Activated CD4-positive, alpha-beta T cell treated with anti-CD3 and anti-CD28 coated beads, Interleukin-2, amount 50 U/mL, for 48 hours (primary cell): ENCODE measurements around the gene LYRM9.
"Not testable (repeated sequence)": the region's sequence is repeated elsewhere in the genome, so short reads cannot be mapped to it uniquely, and the experiment has no call there.

Experiments
- DNase-seq, 2 experiments: peaks; one replicate each; pipeline ENCODE4 v3.0.0-alpha.2; 2020

The LYRM9 gene

DNA sequence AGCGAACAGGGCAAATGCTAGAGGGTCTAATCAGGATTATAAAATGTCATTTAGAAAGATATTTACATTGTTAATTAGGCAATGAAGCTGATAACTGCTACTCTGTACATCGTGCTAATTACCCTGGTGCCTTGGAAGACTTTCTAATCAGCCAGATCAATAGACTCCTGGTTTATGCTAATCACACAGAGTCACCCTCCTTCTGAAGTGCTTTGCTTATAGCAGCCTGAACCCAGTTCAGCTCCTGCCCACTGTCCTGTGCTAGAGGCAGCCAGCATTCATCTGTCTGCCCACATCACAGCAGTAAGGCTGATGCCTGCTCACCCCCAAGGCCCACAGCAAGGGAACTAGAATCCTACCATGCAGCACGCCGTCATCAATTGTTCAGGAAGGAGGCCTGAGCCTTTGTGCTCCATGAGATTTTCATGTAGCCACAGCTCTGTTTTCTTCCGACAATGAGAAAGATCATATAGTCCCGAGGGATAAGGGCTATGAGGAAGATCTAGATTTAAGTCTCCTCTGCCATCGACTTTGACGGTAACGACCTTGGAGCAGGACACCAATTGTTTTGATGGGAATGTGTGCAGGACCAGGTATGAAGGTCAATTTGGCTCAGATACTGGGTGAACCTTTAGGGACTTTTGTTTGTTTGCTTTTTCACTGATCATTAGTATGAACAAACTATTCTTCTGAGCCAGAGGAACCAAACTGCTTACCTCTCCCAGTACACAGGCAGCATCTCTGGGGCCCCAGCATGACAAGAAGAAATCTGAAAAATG lies 12.5 kb upstream of the LYRM9 start:
- DNase-seq = no peak

DNA sequence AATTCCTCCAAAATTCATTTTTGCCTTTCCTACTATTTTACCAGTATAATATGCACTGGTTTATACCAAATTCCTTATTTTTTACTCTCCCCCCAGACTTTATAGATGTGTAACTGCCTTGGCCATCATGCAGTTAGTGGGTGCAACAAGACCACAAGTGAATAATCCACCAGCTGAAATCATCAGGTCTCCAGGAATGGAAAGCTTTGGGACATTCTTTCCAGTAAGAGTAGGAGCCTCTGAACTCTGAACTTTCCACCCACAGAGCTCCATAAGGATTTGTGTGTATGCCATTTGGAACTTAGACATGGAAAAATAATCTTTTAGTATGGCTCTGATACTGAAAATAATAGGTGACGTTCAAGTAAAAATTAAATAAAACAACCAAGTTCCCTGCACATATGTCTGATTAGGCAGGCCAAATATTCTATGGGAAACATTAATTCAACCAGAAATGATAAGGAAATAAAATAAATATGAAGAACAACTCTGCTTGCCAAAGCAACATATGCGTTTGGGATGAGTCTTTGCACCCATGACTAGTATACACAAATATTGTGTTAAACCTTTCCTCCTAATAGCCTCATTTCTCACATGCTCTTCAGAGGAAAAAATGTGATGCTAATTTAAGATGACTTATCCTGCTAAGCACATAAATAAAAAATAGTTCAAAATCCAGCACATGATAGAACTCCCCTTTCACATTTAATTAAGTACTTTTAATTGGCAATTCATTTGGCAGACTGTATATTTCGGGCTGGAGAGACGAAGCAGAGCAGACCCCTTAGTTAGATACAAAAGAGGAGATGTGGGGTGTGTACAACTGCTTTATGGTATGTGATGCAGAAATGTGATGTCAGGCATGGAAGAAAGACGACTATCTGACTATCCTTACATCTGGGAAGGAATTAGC lies 11.6 kb upstream of the LYRM9 start:
- DNase-seq = no peak

DNA sequence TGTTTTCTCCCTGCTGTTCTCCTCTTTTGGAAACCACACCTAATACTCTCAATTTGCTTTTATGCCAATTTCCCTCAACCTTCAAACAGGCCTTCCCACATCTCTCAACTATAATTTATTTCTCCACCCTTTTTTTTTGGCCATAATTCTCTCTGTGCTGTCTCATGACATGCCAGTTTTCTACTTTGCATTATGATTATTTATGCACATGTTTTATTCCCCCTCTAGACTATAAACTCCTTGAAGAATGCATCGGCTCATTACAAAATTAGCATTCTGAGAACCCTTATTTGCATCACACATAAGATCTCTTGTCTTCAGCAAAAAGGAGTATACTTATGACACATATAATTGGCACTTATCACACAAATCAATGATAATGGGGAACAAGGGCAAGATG lies 10.9 kb upstream of the LYRM9 start:
- DNase-seq = no peak

DNA sequence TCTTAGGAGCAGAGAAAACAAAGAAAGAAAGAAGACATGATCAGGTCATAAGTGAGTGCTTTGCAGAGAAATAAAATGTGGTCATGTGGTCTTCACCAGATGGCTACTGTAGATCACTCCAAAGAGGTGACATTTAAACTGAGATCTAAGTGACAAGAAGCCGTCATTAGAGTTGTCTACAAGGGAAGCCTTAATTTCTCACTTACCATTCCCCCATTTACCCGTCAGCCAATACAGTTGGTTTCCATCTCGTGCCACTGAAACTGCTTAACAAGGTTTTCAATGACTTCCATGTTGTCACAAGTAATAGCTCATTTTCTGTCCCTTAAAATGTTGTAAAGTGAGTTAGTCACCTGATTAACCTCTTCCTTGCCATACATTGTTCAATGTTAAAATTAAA lies 6.4 kb upstream of the LYRM9 start:
- DNase-seq = no peak

DNA sequence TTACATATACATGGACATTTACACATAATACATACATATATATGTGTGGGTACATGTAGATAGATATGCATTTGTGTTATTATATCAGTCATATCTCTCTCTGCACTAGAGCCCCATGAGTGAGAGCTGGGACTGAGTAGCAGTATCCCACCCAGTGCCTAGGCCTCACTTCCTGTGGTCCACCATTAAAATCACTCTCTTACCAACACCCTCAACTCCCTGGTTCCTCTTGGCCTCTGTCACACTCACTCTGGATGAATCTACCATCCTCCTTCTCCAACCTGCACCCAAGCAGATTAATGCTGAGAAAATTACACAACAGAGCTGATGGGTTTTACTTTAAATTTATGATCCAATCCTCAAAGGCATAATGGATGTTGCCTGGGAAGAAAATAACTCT lies 4.9 kb upstream of the LYRM9 start:
- DNase-seq = no peak

DNA sequence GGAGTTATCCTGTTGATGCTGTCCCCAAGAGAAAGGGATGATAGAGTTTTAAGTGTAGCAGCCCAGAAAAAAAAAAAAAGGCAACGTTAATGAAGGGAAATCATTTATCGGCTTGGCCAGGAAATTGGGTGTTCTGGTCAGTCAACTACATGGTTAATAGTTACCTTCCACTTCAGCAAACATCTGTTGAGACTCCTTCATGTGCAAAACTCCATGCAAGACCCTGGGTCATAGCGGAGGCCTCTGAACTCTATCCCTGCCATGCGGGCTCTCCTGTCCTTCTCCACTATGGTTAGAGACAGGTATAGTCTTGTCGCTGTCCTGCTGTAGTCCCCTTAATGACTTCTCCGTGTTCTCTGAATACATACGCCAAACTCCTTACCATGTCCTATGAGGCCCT lies 3.5 kb upstream of the LYRM9 start:
- DNase-seq = no peak

DNA sequence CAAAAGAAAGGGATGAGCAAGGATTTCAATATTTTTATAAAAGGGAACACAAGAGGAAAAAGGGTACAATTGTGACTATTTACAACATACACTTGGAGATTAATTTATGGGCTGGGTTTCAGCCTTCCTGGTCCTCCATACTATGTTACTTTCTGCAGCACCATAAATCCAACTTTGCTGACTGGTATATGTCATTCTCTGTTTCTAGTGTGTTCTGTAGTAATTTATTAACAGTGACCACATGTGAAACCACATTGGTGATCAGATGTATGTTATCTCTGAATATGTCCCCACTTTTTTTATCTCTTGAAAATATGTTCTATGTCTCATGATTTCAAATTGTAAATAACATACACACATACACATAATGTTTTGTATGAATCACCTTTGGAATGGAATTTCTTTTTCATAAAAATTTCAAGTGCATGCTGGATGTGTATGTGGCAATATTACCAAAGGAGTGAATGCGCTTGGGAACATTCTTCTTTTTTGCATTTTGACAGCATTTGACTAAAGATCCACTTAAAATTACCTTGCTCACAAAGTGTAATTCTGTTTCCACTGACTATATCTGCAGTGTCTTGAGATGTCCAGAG lies 2.9 kb upstream of the LYRM9 start:
- no peak for DNase-seq

DNA sequence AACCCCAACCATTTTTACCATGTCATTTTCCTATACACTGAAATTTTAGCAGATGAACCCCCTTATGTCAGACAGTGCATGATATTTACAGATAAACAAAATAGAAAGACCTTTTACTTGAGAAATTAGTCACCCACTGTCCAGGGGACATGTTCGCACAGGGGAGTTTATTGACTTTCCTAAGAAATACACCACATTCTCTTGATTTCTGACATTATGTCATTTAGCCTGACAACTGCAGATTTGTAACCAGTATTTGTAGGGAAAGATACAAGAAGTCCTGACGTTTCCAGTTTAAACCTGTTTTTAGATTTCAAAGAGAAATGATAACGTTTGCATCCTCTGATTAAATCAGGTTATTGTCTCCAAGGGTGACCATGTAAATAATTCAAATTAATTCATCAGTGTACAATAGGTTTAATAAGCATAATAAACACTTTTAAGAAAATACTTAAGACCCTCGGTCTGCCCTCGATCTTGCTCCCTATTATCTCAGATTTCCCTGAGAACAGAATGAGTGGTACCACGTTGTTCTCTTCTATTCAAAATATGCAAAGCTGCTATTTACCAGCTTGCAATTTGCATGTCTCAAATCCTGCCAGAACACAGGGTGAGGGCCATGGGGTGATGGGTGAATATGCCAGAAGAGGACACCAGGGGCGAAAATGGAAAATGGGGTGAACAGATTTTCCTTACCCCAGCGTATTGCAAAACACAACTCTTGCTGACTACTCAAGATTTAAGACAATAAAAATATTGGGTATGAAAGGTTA lies 2.1 kb upstream of the LYRM9 start:
- no peak for DNase-seq

DNA sequence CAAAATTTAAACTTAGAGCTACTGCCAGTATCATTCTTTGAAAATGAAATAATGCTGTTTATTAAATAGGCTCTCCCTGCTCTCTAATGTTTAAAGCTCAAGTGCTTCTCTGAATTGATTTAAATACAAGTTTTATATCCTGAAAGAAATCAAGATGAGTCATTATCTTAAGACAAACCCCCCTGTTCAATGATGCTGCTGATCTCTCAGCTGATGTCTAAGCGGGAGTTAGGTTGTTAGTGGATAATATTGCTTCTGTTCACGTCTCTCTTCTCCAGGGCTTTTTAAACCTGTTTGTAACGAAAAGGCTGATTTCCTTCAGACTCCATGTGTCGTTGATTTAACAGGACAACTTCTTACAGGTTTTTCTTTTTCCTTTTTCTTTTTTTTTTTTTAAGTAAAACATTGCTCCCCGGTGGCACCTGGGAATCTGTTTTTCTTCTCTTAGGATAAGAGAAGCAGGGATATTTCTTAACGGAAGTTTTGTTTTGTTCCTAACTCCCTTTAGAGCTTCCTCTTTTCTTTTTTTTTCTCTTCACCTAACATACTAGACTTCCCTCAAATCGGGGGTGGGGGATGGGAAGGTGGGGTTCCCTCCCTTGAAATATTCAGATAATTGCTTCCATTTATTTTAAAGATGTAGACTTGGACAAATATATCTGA lies 807 bp upstream of the LYRM9 start:
- no peak for DNase-seq

DNA sequence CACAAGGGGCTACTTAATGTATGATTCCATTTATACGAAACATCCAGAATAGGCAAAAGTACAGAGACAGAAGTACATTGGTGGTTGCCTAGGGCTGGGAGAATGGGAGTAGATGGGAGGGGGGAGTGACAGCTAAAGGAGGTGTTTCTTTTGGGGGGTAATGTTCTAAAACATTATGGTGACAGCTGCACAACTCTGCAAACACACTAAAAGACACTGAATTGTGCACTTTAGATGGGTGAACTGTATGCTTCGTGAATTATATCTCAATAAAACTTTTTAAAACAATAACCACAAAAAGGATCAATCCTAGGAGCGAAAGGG lies 661 bp downstream of the LYRM9 start:
- DNase-seq = no peak

DNA sequence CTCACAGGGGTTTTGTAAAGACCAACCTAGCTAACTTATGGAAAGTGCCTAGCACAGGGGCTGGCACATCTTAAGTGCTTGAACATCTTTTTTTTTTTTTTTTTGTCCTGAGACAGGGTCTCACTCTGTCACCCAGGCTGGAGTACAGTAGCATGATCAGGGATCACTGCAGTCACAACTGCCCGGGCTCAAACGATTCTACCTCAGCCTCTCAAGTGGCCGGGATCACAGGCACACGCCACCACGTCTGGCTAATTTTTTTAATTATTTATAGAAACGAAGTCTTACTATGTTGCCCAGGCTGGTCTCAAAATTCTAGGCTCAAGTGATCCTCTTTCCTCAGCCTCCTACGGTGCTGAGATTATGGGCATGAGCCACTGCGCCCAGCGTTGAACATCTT lies 1.3 kb downstream of the LYRM9 start:
- no peak for DNase-seq

DNA sequence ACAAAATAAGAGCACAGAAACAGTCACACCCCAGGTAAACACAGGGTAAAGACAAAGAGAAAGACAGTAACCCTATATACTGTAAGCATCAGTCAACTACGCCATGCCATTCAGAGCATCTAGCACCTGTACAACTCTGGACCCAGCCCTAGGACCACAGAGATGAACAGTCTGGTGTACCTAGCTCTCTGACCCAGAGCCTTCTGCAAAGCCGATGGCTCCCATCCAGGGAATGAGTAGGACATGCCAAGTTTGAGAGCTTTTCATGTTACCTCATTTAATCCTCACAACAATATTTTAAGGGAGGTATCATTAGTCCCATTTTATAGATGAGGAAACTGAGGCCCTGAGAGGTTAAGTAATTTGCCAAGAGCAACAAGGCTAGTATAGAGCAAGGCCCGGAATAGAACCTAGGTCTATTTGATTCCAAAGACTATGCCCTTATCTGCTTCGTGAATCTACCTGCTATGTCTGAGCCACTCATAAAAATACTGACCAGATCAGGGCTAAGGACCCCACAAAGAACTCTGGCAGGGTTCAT lies 3.4 kb downstream of the LYRM9 start:
- DNase-seq = no peak

DNA sequence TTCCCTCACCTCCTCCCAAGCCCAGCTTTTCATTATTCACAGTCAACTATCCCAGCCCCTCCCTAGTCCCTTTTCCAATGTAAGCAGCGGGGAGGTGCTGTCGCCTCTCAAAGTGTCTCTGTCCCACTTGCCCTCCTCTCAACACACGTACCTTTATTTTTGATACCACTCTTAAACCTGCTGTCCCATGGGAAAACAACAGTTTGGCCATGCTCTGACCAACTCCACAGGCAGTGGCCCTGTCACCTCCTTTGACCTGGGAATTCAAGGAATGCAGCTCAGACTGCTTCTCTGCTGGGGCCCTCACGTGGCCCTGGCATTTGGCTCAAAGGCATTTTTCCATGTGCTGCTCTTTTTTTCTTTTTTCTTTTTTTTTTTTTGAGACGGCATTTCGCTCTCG lies 4.2 kb downstream of the LYRM9 start:
- no peak for DNase-seq

DNA sequence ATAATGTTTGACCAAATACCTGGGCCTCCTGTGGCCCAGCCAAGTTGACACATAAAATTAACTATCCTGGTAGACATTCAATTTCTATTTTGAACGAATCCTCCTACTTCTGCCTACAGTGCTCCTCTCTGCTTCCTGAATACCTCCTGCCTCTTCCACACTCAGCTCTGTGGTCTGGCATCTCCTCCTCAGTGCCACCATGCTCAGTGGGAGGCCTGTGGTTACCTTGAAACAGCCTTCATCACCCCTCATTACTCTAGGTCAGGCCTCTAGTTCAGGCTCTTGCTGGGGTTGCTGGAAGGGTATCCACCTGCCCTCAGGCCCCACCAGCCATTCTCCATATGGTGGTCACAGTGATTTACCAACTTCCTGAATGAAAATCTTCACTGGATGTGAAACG lies 5.1 kb downstream of the LYRM9 start:
- DNase-seq = no peak

DNA sequence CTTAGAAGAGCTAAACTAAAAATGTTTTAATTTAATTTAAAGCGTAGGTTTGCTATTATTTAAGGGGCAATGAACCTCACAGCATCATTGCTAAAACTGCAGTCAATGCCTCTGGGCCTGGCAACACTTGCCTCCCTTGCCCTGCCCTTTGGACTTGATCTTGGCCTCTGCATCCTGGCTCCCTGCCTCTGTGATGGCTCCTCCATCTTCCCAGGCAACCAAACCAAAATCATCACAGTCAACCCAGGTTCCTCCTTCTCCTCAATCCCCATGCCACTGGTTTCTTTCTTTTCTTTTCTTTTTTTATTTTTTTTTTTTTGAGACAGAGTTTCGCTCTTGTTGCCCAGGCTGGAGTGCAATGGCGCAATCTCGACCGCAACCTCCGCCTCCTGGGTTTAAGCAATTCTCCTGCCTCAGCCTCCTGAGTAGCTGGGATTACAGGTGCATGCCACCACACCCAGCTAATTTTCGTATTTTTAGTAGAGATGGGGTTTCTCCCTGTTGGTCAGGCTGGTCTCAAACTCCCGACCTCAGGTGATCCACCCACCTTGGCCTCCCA lies 6.7 kb downstream of the LYRM9 start:
- not testable (repeated sequence) for DNase-seq

DNA sequence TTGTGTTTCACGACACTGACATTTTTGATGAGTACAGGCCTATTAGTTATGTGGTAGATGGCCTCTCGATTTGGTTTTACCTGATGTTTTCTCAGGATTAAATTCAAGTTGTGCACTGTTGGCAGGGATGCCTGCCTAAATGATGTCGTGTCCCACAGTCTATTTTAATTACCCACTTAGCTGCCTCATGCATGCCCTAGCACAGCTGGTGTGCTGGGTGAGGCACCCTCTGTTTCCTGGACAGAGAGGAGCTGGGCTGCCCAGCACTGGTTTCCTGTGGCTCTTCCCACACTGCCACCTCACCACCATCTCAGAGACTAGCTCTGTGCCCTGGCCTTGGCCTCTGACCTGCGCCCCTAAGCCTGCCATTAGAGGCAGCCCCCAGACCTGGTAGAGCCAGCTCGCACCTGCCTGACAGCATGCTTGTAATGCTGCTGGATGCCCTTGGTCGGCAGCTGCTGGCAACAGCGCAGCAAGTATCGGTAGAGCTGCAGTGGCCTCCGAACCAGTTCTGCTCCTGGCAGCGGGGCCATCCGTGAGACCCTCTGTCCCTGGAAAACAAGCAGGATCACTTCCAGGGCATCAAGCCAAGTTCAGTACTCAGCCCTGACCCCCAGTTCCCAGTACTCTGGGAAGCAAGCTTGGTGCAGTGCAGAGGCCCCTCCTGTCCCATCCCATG lies 10.9 kb downstream of the LYRM9 start:
- no peak for DNase-seq

DNA sequence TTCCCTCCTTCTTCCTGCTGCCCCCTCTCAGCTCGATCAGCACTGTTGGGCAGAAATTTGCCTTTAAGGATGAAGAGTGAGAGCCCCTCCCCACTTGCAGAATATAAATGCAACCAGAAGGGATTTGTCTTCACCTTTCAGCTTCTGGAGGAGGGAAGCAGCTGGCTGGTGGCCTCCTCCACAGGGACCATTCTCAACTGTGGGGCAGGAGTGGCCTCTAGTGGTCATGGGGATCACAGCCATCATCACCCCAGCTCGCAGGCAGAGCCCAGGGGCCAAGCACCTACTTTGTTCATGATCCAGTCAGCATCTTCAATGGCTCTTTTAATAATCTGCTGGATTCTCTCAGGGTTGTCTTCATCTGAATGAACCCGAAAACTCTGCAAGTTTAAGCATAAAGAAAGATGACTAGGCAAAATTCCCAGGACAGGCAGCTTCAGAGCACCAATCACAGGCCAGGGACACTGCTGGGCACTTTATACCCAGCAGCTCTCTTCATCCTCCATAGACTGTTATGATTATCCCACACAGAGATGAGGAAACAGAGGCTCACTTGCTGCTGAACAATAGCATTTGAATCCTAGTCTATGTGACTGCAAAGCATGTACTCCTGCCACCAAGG lies 13.1 kb downstream of the LYRM9 start:
- DNase-seq = peak; percentile 76 to 82

DNA sequence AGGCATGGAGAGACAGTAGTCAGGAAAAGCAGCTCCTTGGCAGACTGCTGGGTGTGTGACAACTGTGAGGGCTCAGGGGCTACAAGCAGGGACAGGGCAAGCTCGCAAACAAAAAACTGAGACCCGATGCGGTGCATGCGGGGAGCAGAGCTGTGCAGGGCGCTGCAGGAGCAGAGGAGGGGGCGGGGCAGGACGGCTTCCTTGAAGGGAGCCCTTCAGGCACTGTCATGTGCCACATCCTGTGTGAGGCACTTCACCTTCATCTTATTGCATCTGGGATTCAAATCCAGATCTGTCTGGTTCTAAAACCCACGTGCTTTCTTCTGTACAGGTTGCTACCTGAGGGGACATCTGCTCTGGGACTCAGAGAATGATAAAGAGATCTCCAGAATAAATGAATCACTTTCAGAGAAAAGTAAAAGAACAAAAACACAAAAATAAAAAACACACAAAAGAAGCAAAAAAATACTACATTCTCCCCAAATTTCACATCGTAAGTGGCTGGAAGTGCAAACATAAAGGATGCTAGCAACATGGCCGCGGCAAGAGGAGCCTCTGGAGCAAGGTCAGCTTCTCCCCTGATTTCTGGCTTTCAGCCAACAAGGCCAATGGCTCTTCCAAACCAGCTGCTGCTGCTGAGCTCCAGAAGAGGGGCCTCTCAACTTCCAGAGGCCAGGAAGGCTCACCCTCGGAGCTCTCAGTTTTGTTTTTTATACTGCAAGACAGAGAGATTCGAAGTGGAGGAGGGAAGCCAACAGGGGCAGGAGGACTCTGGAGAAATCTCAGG lies 14.2 kb downstream of the LYRM9 start:
- DNase-seq = peak; percentile 43 to 50

DNA sequence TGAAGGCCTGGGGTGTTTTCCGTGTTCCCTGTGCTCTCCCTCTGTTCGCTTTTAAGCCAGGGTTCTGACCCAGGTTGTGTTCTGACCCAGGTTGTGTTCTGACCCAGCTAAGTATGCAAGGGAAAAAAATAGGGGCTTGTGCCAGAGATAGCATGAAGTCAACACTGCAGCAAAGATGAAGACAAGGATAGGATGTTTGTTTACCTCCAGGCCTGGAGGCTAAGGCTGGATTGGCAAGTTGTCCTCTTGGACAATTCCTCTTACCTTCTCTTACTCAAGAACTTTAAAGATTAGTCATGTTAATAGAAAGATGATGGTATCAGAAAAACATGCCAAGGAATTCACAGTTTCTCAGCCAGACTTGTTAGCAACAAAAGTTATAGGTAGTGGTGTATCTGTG lies 19.4 kb downstream of the LYRM9 start:
- DNase-seq = no peak

DNA sequence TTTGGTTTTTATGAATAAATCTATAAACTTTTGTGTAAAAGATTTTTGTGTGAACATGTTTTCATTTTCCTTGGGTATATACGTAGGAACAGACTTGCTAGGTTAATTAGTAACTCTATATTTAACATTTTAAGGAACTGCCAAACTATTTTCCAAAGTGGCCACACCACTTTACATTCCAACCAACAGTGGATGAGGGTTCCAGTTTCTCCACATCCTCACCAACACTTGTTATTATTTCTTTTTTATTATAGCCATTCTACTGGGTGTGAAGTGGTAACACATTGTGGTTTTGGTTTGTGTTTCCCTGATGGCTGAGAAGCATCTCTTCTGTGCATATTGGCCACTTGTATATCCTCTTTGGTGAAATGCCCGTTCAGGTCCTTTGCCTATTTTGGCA lies 20.0 kb downstream of the LYRM9 start:
- DNase-seq = no peak
